Fibroblast of mammary gland (primary cell): ENCODE measurements around the gene CA10.

ENCODE experiments used
- DNase-seq: peaks from one replicate; pipeline ENCODE4 v3.0.0-alpha.2; 2010; ENCODE audit warnings: low read depth
- H3K4me3 ChIP-seq: 2 replicates; pipeline ENCODE4 v1.5.1; 2011; ENCODE audit warnings: low read depth, mild to moderate bottlenecking, low read length, moderate library complexity; ENCODE audit not compliant: control insufficient read depth
- TF ChIP-seq, protein P1 (sequence below): conservative IDR thresholded peaks from 2 replicates; pipeline ENCODE4 v1.5.1; 2011; ENCODE audit warnings: low read depth, low read length, inconsistent platforms; ENCODE audit not compliant: control insufficient read depth, insufficient read depth

CA10 gene

DNA sequence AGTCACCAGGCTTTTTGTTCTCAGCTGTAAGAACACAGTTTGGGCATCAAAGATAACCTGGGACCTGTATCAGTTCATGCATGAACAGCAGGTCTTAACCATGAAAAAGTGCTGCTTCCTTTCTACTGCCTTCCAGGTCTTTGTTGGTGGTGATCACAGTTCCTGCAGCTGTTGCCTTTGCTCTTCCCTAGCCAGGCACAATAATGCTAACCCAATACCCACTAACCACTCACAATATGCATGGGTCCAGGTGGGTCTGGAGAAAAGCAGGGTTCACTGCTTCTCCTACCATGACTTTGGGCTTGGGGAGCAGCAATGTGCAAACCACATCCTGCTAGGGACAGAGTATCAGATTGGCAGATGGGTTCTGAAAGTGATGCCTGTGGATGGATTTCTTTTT lies 501.3 kb downstream of the CA10 start:
- TF ChIP-seq, protein P1, sequence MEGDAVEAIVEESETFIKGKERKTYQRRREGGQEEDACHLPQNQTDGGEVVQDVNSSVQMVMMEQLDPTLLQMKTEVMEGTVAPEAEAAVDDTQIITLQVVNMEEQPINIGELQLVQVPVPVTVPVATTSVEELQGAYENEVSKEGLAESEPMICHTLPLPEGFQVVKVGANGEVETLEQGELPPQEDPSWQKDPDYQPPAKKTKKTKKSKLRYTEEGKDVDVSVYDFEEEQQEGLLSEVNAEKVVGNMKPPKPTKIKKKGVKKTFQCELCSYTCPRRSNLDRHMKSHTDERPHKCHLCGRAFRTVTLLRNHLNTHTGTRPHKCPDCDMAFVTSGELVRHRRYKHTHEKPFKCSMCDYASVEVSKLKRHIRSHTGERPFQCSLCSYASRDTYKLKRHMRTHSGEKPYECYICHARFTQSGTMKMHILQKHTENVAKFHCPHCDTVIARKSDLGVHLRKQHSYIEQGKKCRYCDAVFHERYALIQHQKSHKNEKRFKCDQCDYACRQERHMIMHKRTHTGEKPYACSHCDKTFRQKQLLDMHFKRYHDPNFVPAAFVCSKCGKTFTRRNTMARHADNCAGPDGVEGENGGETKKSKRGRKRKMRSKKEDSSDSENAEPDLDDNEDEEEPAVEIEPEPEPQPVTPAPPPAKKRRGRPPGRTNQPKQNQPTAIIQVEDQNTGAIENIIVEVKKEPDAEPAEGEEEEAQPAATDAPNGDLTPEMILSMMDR: no peak
- no peak for DNase-seq
- no peak overlapping the region for H3K4me3 ChIP-seq

DNA sequence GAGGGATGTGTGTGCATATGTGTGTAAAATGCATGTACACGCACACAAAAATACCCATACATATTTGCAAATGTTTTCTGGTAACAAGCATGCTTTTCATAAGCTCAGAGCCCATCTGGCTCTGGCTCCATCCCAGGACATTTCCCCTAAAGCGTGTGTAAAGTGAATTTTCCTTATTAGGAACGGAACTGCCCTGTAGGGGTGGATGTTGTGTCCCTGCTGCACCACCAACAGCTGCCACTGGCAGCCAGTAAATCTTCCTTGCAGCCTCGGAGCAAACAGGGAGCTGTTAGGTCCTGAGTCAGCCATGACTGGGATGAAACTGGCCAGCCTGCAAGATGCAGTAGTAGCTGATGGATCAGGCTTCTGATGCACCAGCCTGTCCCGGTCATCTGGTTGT lies 504.6 kb downstream of the CA10 start:
- H3K4me3 ChIP-seq: no peak overlapping the region
- no peak for DNase-seq
- TF ChIP-seq, protein P1: no peak

- no peak for DNase-seq
- H3K4me3 ChIP-seq: no peak overlapping the region
- TF ChIP-seq, protein P1: no peak
These were observed 506.0 kb downstream of the CA10 start for GRCh38 chr17:51652529-51652928.

- no peak for DNase-seq
- H3K4me3 ChIP-seq: no peak overlapping the region
- TF ChIP-seq, protein P1: no peak
These were observed 506.8 kb downstream of the CA10 start for GRCh38 chr17:51651513-51652298.

- no peak overlapping the region for H3K4me3 ChIP-seq
- DNase-seq: no peak
- TF ChIP-seq, protein P1: no peak
These were observed 507.7 kb downstream of the CA10 start for GRCh38 chr17:51650772-51651171.

GRCh38 chr17:51650202-51650601 lies 508.3 kb downstream of the CA10 start:
- no peak overlapping the region for H3K4me3 ChIP-seq
- TF ChIP-seq, protein P1: no peak
- no peak for DNase-seq
